Osteoblast (primary cell): ENCODE measurements around the gene BAX. TPM values are rescaled to one million over a fixed set of nuclear protein-coding genes. Genes with fewer than 3 reads are reported as not detected.

Experiments used
- DNase-seq: peaks from one replicate; pipeline ENCODE4 v3.0.0; 2011; ENCODE audit warnings: low spot score, mixed read lengths; ENCODE audit not compliant: insufficient read length; ENCODE audit errors: missing footprints
- H2AFZ ChIP-seq: 2 replicates; pipeline ENCODE4 v1.6.0; 2011; ENCODE audit warnings: mild to moderate bottlenecking, low read length
- H3K27ac ChIP-seq: 2 replicates; pipeline ENCODE4 v1.5.1; 2011; ENCODE audit warnings: mild to moderate bottlenecking, low read depth, low read length, moderate library complexity
- H3K27me3 ChIP-seq: 2 replicates; pipeline ENCODE4 v1.6.0; 2012; ENCODE audit warnings: mild to moderate bottlenecking, control low read depth, inconsistent platforms, low read length, moderate library complexity; ENCODE audit not compliant: insufficient read depth
- H3K36me3 ChIP-seq: 2 replicates; pipeline ENCODE4 v1.5.1; 2011; ENCODE audit warnings: mild to moderate bottlenecking, low read length, control low read depth, moderate library complexity; ENCODE audit not compliant: insufficient read depth
- H3K4me1 ChIP-seq: 2 replicates; pipeline ENCODE4 v1.5.1; 2011; ENCODE audit warnings: mild to moderate bottlenecking, low read length, control low read depth, moderate library complexity; ENCODE audit not compliant: insufficient read depth
- H3K4me2 ChIP-seq: 2 replicates; pipeline ENCODE4 v1.6.0; 2011; ENCODE audit warnings: mild to moderate bottlenecking, low read length; ENCODE audit not compliant: insufficient read depth
- H3K4me3 ChIP-seq: fragments of 200-600 bp; sonication (generic); 3 replicates; pipeline ENCODE4 v1.5.1; 2012; ENCODE audit warnings: mild to moderate bottlenecking, low read length, inconsistent platforms; ENCODE audit not compliant: insufficient read depth
- H3K79me2 ChIP-seq: 2 replicates; pipeline ENCODE4 v1.6.0; 2012; ENCODE audit warnings: mild to moderate bottlenecking, low read length, control low read depth, inconsistent platforms; ENCODE audit not compliant: insufficient read depth
- H3K9me3 ChIP-seq: 2 replicates; pipeline ENCODE4 v1.5.1; 2011; ENCODE audit warnings: low read depth, low read length, control low read depth
- H4K20me1 ChIP-seq: 2 replicates; pipeline ENCODE4 v1.6.0; 2012; ENCODE audit warnings: mild to moderate bottlenecking, low read length, control low read depth; ENCODE audit not compliant: insufficient read depth
- CTCF ChIP-seq: IDR thresholded peaks from 2 replicates; pipeline ENCODE4 v1.5.1; 2011; ENCODE audit warnings: mild to moderate bottlenecking, low read depth, low read length, moderate library complexity; ENCODE audit errors: extremely low read depth
- total RNA-seq: library from RNA; depleted of rRNA; stranded (reverse); fragments of >200 nt; gene quantifications from 2 replicates; pipeline ENCODE4 v1.2.3, GENCODE V29; 2012

Gene BAX
- total RNA-seq, 1 donor: 78.9 TPM

- Histone ChIP-seq H3K36me3 (peaks cover 24% of the 10 kb centered on the region), H3K79me2 (peaks cover 19% of the 10 kb centered on the region), H3K27ac (peak overlapping the region; percentile 36), H3K4me2 (peak overlapping the region; percentile 87), H4K20me1 (peaks cover 29% of the 10 kb centered on the region), H3K4me3 (peak overlapping the region; percentile 88), H3K4me1 (peaks cover 36% of the 10 kb centered on the region), H3K9me3 (no peaks in the 10 kb centered on the region), H3K27me3 (no peaks in the 10 kb centered on the region), H2AFZ (no peak overlapping the region)
- DNase-seq: peak; percentile 61
- no peak for TF ChIP-seq CTCF
Observed at GRCh38 chr19:48967346-48968178, 12.9 kb downstream of the BAX start.

- Histone ChIP-seq H3K27ac (peak overlapping the region; percentile 36), H3K4me3 (no peak overlapping the region), H3K36me3 (peaks cover 24% of the 10 kb centered on the region), H3K9me3 (no peaks in the 10 kb centered on the region), H3K4me1 (peaks cover 35% of the 10 kb centered on the region), H3K79me2 (peaks cover 19% of the 10 kb centered on the region), H4K20me1 (peaks cover 29% of the 10 kb centered on the region), H3K4me2 (no peak overlapping the region), H3K27me3 (no peaks in the 10 kb centered on the region), H2AFZ (no peak overlapping the region)
- DNase-seq: peak; percentile 41
- TF ChIP-seq CTCF: no peak
Observed at GRCh38 chr19:48968179-48968661, 13.5 kb downstream of the BAX start.

- no peak overlapping the region for H3K4me3 ChIP-seq
- no peak overlapping the region for H3K27ac ChIP-seq
- peaks cover 29% of the 10 kb centered on the region for H3K4me1 ChIP-seq
- H3K9me3 ChIP-seq: no peaks in the 10 kb centered on the region
- H4K20me1 ChIP-seq: peaks cover 29% of the 10 kb centered on the region
- no peak overlapping the region for H3K4me2 ChIP-seq
- no peak for TF ChIP-seq CTCF
- peaks cover 19% of the 10 kb centered on the region for H3K79me2 ChIP-seq
- peak; percentile 46 for DNase-seq
- peaks cover 26% of the 10 kb centered on the region for H3K36me3 ChIP-seq
- no peak overlapping the region for H2AFZ ChIP-seq
- no peaks in the 10 kb centered on the region for H3K27me3 ChIP-seq
Observed at GRCh38 chr19:48968813-48969218, 14.1 kb downstream of the BAX start.
